GM18505 (cell line): ENCODE results near the gene SCFD1.
"Not testable (repeated sequence)": the region's sequence is repeated elsewhere in the genome, so short reads cannot be mapped to it uniquely, and the experiment has no call there.

Experiments used
- ATAC-seq: cut with Tn5 transposase; IDR thresholded peaks from one replicate; pipeline ENCODE4 v1.9.1; 2021; ENCODE audit not compliant: unreplicated experiment
- POLR2A ChIP-seq: IDR thresholded peaks from 4 replicates; pipeline ENCODE4 v1.6.1; 2011; ENCODE audit warnings: borderline replicate concordance; ENCODE audit not compliant: insufficient read depth, insufficient read length; ENCODE audit errors: extremely low read depth

The SCFD1 gene

GRCh38 chr14:30673071-30673470, 51.0 kb downstream of the SCFD1 start:
- ATAC-seq: no peak
- TF ChIP-seq POLR2A: no peak

DNA sequence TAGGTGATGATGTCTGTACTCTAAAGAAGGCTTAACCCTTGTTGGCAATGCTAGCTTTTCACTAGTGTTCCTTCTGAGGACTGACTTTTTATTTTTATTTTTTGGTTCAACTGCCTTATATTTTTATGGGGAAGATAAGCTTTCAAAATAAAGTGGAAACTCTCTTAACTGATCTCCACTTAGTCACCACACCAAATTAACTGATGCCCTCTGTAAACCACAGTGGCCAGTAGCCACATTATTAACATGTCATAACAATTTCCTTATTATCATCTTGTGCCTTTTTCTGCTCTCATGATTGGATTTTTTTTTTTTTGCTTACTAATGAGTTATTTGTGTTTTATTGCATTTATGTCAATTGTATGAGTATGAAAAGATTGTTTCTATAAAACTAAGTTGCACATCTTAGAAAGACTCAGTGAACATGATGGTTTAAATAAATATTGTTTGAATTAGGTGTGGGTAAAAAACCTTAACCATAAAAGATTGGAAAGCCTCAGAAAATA, 56.9 kb downstream of the SCFD1 start:
- no peak for ATAC-seq
- no peak for TF ChIP-seq POLR2A

GRCh38 chr14:30680036-30680435, 57.9 kb downstream of the SCFD1 start:
- TF ChIP-seq POLR2A: no peak
- no peak for ATAC-seq

DNA sequence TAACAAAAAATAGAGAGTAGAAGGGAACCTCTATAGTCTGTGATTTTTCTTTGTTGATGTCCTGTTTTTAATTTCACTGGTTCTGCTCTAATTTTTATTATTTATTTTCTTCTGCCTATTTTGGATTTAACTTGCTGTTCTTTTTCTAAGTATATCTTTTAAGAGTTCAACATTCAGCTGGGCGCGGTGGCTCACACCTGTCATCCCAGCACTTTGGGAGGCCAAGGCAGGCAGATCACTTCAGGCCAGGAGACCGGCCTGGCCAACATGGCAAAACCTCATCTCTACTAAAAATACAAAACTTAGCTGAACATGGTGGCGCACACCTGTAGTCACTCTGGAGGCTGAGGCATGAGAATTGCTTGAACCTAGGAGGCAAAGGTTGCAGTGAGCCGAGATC, 58.7 kb downstream of the SCFD1 start:
- ATAC-seq: not testable (repeated sequence)

- no peak for ATAC-seq
- no peak for TF ChIP-seq POLR2A
These were observed 59.7 kb downstream of the SCFD1 start for GRCh38 chr14:30681752-30682355.

GRCh38 chr14:30690487-30691355, 68.6 kb downstream of the SCFD1 start:
- not testable (repeated sequence) for ATAC-seq

- ATAC-seq: no peak
- no peak for TF ChIP-seq POLR2A
These were observed 69.8 kb downstream of the SCFD1 start for GRCh38 chr14:30691751-30692398.

GRCh38 chr14:30692669-30693068, 70.5 kb downstream of the SCFD1 start:
- TF ChIP-seq POLR2A: no peak
- ATAC-seq: no peak

DNA sequence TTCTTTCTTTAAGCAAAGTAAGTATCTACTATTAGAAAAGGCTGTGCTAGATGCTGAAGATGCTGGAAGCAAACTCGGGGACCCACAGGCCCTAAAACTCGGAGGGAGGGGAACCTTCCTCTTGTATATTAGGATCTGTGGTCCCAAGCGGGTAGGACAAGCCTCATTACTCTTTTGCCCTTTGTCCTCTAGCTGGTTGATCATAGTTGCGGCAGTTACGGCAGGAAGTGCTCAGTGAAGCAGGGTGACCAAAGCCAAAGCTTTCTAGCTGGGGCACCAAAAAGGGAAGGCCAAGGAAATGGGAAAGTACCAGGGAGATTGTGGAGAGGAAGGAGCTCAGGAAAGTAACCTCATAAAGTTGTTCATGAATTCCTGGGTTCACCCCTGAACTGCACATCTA, 76.3 kb downstream of the SCFD1 start:
- no peak for ATAC-seq
- no peak for TF ChIP-seq POLR2A

DNA sequence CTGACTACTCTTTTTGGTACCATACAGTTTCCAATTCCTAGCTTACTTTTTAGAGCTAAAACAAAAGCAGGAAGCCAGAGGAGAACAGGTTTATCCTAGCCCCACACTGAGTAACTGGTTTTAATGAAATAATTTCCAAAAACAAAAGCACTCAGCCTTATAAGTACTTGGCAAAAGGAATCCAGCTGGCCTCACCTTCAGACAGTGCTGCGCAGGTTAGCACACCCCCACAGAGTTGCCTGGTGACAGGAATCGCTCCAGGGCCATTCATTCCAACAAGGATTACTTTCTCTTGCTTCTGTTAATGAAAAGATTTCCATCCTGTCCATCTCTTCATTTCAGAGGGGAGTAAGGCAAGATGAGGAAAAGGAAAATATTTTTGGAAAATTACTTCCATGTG, 84.6 kb downstream of the SCFD1 start:
- no peak for ATAC-seq

GRCh38 chr14:30708157-30708556, 86.0 kb downstream of the SCFD1 start:
- ATAC-seq: no peak
- TF ChIP-seq POLR2A: no peak

More for the DNA sequence above, 84.6 kb downstream of the SCFD1 start:
- TF ChIP-seq POLR2A: no peak

GRCh38 chr14:30709201-30709600, 87.1 kb downstream of the SCFD1 start:
- ATAC-seq: no peak

GRCh38 chr14:30710876-30711275, 88.8 kb downstream of the SCFD1 start:
- TF ChIP-seq POLR2A: no peak
- no peak for ATAC-seq

More at GRCh38 chr14:30709201-30709600, 87.1 kb downstream of the SCFD1 start:
- TF ChIP-seq POLR2A: no peak

DNA sequence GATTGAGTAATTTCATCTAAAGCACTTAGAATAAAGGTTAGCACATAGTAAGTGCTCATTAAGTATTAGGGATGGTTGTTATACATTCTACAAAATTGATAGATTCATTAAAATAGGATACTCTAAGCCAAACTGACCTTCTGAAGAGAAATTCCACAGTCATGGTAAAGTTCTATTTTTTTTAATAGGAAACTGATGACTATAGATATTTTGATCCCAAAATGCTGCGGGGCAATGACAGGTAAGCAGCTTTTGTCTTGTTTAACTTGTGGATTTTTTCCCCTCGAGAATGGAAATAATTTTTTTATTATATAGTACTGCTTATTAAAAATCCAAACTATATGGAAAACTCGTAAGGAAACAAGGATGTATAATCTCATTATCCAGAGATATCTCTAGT, 97.0 kb downstream of the SCFD1 start:
- TF ChIP-seq POLR2A: no peak
- ATAC-seq: no peak
